Ramos (cell line): Measurements from ENCODE around the gene BAIAP2.
"Not testable (repeated sequence)": the region's sequence is repeated elsewhere in the genome, so short reads cannot be mapped to it uniquely, and the experiment has no call there.

ENCODE experiments used
- in situ Hi-C: fragments of 300-500 bp; cut with MboI; formaldehyde crosslinking; loops from one replicate; pipeline ENCODE4 v1.14.3; 2022; ENCODE audit warnings: low sequenced_read_pairs; ENCODE audit not compliant: unreplicated experiment

Gene BAIAP2

GRCh38 chr17:81064678-81065475 is 29.9 kb downstream of the BAIAP2 start:
- in situ Hi-C loops, result no loop called here

- in situ Hi-C loops, result no loop called here
These were observed 30.5 kb downstream of the BAIAP2 start for GRCh38 chr17:81065500-81065899.

GRCh38 chr17:81066072-81066471 is 31.1 kb downstream of the BAIAP2 start:
- in situ Hi-C loops, result no loop called here

GRCh38 chr17:81066771-81067315 is 31.9 kb downstream of the BAIAP2 start:
- in situ Hi-C loops, result no loop called here

- in situ Hi-C loops, result no loop called here
These were observed 32.5 kb downstream of the BAIAP2 start for GRCh38 chr17:81067391-81067811.

- in situ Hi-C loops, result no loop called here
These were observed 33.6 kb downstream of the BAIAP2 start for GRCh38 chr17:81068411-81069134.

GRCh38 chr17:81069135-81069645 is 34.2 kb downstream of the BAIAP2 start:
- in situ Hi-C loops, result no loop called here

GRCh38 chr17:81070541-81071246 is 35.7 kb downstream of the BAIAP2 start:
- in situ Hi-C loops, result no loop called here

GRCh38 chr17:81071761-81072741 is 37.1 kb downstream of the BAIAP2 start:
- in situ Hi-C loops, result no loop called here

- in situ Hi-C loops, result no loop called here
These were observed 39.3 kb downstream of the BAIAP2 start for GRCh38 chr17:81073967-81074839.

GRCh38 chr17:81074875-81075274 is 39.9 kb downstream of the BAIAP2 start:
- in situ Hi-C loops, result no loop called here

- in situ Hi-C loops, result no loop called here
These were observed 40.4 kb downstream of the BAIAP2 start for GRCh38 chr17:81075307-81075706.

- in situ Hi-C loops, result no loop called here
These were observed 41.3 kb downstream of the BAIAP2 start for GRCh38 chr17:81076141-81076679.

GRCh38 chr17:81078026-81078913 is 43.3 kb downstream of the BAIAP2 start:
- in situ Hi-C loops, result not testable (repeated sequence)

- in situ Hi-C loops, result no loop called here
These were observed 45.1 kb downstream of the BAIAP2 start for GRCh38 chr17:81080019-81080418.

- in situ Hi-C loops, result no loop called here
These were observed 46.5 kb downstream of the BAIAP2 start for GRCh38 chr17:81081222-81082176.
